OCI-LY1 (cell line): Measurements from ENCODE around the gene SYDE2.

Source experiments
- H2AFZ ChIP-seq: fragments of 200-600 bp; sonication (generic), shearing (Covaris generic); 2 replicates; pipeline ENCODE4 v1.6.0; 2014; ENCODE audit warnings: antibody characterized with exemption, mild to moderate bottlenecking, low read length
- H3F3A ChIP-seq: fragments of 200-600 bp; sonication (generic), shearing (Covaris generic); 2 replicates; pipeline ENCODE4 v1.6.0; 2014; ENCODE audit warnings: mild to moderate bottlenecking, antibody characterized with exemption, low read length, moderate library complexity; ENCODE audit not compliant: insufficient read depth
- H3K27ac ChIP-seq: fragments of 200-600 bp; sonication (generic); 2 replicates; pipeline ENCODE4 v1.5.1; 2014; ENCODE audit warnings: low read length, mixed run types, mild to moderate bottlenecking, low read depth; ENCODE audit not compliant: poor library complexity, severe bottlenecking
- H3K27me3 ChIP-seq: fragments of 200-600 bp; sonication (generic); 2 replicates; pipeline ENCODE4 v1.6.0; 2014; ENCODE audit warnings: antibody characterized with exemption, mild to moderate bottlenecking, low read length, moderate library complexity; ENCODE audit not compliant: insufficient read depth
- H3K36me3 ChIP-seq: fragments of 200-600 bp; sonication (generic); 2 replicates; pipeline ENCODE4 v1.6.1; 2014; ENCODE audit warnings: mild to moderate bottlenecking, antibody characterized with exemption, low read length, moderate library complexity, mixed read lengths; ENCODE audit not compliant: insufficient read depth
- H3K4me1 ChIP-seq: fragments of 200-600 bp; sonication (generic); 2 replicates; pipeline ENCODE4 v1.5.1; 2014; ENCODE audit warnings: mild to moderate bottlenecking, low read length, moderate library complexity; ENCODE audit not compliant: insufficient read depth, severe bottlenecking
- H3K4me2 ChIP-seq: fragments of 200-600 bp; sonication (generic), shearing (Covaris generic); 2 replicates; pipeline ENCODE4 v1.6.1; 2014; ENCODE audit warnings: low read length
- H3K4me3 ChIP-seq: fragments of 200-600 bp; sonication (generic); 2 replicates; pipeline ENCODE4 v1.5.1; 2014; ENCODE audit warnings: low read length, low read depth, mild to moderate bottlenecking, mixed read lengths; ENCODE audit not compliant: poor library complexity, severe bottlenecking
- H3K79me2 ChIP-seq: fragments of 200-600 bp; shearing (Covaris generic); 2 replicates; pipeline ENCODE4 v1.6.1; 2016; ENCODE audit warnings: mixed run types, low read length, mixed read lengths; ENCODE audit not compliant: insufficient read depth
- H3K9ac ChIP-seq: fragments of 200-600 bp; sonication (generic), shearing (Covaris generic); 2 replicates; pipeline ENCODE4 v1.6.1; 2014; ENCODE audit warnings: mild to moderate bottlenecking, low read length, mixed read lengths
- H3K9me2 ChIP-seq: fragments of 200-600 bp; sonication (generic), shearing (Covaris generic); 2 replicates; pipeline ENCODE4 v1.6.1; 2014; ENCODE audit warnings: low read depth, mild to moderate bottlenecking, low read length, mixed read lengths
- H3K9me3 ChIP-seq: fragments of 200-600 bp; shearing (Covaris generic); 2 replicates; pipeline ENCODE4 v1.6.1; 2014; ENCODE audit warnings: low read length, mixed read lengths
- H4K20me1 ChIP-seq: fragments of 200-600 bp; sonication (generic), shearing (Covaris generic); 2 replicates; pipeline ENCODE4 v1.6.0; 2016; ENCODE audit warnings: mild to moderate bottlenecking, low read length; ENCODE audit not compliant: insufficient read depth
- EZH2 ChIP-seq: fragments of 200-600 bp; sonication (generic), shearing (Covaris generic); IDR thresholded peaks from 2 replicates; pipeline ENCODE4 v1.8.0; 2017; ENCODE audit warnings: borderline replicate concordance, mixed run types, mild to moderate bottlenecking, antibody characterized with exemption, low read length, moderate library complexity, mixed read lengths
- TF ChIP-seq, protein P1 (sequence below): fragments of 200-600 bp; sonication (generic), shearing (Covaris generic); IDR thresholded peaks from 2 replicates; pipeline ENCODE4 v1.5.1; 2017; ENCODE audit warnings: mild to moderate bottlenecking, antibody characterized with exemption, low read length, moderate library complexity, mixed read lengths

The SYDE2 gene

DNA sequence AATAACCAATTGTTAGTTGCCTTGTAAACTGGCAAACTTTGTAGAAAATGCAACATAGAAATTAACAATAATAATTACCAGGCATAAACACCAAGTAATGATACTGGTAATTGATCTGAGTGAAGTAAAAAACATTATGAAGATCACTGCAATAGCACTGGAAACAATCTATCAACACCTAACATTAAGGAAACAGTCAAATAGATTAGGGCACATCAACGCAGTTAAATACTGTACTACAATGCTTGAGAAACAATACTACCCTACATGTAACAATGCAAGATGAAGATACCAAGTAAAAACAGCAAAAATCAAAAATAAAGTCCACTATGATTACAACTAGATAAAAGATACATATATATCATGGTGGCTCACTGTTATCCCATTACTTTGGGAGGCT, 16.6 kb downstream of the SYDE2 start:
- Histone ChIP-seq H3K79me2 (no peaks in the 10 kb centered on the region), H3K4me1 (no peaks in the 10 kb centered on the region), H3K4me2 (no peak overlapping the region), H2AFZ (no peak overlapping the region), H3K4me3 (no peak overlapping the region), H3K9me2 (no peaks in the 10 kb centered on the region), H3K9ac (no peak overlapping the region), H4K20me1 (no peaks in the 10 kb centered on the region), H3K27ac (no peak overlapping the region), H3K9me3 (no peaks in the 10 kb centered on the region), H3K27me3 (no peaks in the 10 kb centered on the region), H3K36me3 (no peaks in the 10 kb centered on the region), H3F3A (no peaks in the 10 kb centered on the region)
- TF ChIP-seq EZH2 = no peak
- TF ChIP-seq, protein P1, sequence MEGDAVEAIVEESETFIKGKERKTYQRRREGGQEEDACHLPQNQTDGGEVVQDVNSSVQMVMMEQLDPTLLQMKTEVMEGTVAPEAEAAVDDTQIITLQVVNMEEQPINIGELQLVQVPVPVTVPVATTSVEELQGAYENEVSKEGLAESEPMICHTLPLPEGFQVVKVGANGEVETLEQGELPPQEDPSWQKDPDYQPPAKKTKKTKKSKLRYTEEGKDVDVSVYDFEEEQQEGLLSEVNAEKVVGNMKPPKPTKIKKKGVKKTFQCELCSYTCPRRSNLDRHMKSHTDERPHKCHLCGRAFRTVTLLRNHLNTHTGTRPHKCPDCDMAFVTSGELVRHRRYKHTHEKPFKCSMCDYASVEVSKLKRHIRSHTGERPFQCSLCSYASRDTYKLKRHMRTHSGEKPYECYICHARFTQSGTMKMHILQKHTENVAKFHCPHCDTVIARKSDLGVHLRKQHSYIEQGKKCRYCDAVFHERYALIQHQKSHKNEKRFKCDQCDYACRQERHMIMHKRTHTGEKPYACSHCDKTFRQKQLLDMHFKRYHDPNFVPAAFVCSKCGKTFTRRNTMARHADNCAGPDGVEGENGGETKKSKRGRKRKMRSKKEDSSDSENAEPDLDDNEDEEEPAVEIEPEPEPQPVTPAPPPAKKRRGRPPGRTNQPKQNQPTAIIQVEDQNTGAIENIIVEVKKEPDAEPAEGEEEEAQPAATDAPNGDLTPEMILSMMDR = no peak

DNA sequence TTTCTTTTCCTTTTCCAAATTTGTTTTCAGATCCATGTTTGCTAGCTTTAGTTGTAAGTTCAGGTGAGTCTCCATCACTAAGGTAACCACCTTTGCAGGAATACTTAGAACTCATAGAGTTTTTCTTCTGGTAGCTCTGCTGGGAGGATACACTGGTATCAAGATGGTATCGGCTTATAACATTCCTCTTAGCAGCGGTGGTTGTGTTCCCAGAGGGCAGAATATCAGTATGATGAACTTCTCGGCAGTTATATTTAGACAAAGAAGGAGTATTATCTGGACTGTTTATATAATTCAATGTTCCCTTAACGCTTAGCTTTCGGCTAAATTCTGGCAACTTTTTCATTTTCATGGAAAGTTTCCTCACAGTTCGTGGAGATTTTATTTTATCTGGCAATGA, 18.1 kb downstream of the SYDE2 start:
- Histone ChIP-seq H2AFZ (no peak overlapping the region), H4K20me1 (no peaks in the 10 kb centered on the region), H3K9me2 (no peaks in the 10 kb centered on the region), H3K79me2 (no peaks in the 10 kb centered on the region), H3K9ac (no peak overlapping the region), H3K36me3 (no peaks in the 10 kb centered on the region), H3K9me3 (no peaks in the 10 kb centered on the region), H3K4me1 (no peaks in the 10 kb centered on the region), H3F3A (no peaks in the 10 kb centered on the region), H3K4me2 (no peak overlapping the region), H3K27me3 (no peaks in the 10 kb centered on the region), H3K27ac (no peak overlapping the region), H3K4me3 (no peak overlapping the region)
- no peak for TF ChIP-seq EZH2
- TF ChIP-seq, protein P1 = no peak

DNA sequence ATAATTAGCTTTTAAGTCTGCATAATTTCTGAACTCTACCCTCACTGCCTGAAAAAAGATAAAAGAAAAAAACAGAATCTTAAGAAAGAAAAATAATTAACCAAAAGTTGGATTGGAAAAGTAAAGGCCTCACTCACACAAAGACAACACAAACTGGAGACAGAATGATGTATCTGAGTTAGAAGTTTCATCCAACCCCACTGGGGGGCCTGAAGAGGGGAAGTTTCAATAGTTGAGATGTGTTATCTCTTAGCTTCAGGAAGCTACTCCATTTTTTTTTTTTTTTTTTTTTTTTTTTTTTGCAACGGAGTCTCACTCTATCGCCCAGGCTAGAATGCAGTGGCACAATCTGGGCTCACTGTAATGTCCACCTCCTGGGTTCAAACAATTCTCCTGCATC, 19.9 kb downstream of the SYDE2 start:
- no peak for TF ChIP-seq EZH2
- TF ChIP-seq, protein P1 = no peak
- no peaks in the 10 kb centered on the region for H3K27me3 ChIP-seq
- H3K9me2 ChIP-seq = no peaks in the 10 kb centered on the region
- H3K9me3 ChIP-seq = no peaks in the 10 kb centered on the region
- no peaks in the 10 kb centered on the region for H4K20me1 ChIP-seq
- H3F3A ChIP-seq = no peaks in the 10 kb centered on the region
- H3K9ac ChIP-seq = no peak overlapping the region
- H3K79me2 ChIP-seq = no peaks in the 10 kb centered on the region
- no peak overlapping the region for H3K27ac ChIP-seq
- no peak overlapping the region for H3K4me2 ChIP-seq
- H3K4me3 ChIP-seq = no peak overlapping the region
- H3K4me1 ChIP-seq = no peaks in the 10 kb centered on the region
- no peak overlapping the region for H2AFZ ChIP-seq
- H3K36me3 ChIP-seq = no peaks in the 10 kb centered on the region
